Stimulated activated CD8-positive, alpha-beta memory T cell treated with anti-CD3 and anti-CD28 coated beads, Interleukin-15, amount 100 ng/mL, for 48 hours (primary cell): ENCODE measurements around the gene PIGV.

Experiments used
- DNase-seq, 2 donors: peaks; one replicate each; pipeline ENCODE4 v3.0.0-alpha.2; 2020; ENCODE audit warnings: low read depth in 2 of 2

The PIGV gene

DNA sequence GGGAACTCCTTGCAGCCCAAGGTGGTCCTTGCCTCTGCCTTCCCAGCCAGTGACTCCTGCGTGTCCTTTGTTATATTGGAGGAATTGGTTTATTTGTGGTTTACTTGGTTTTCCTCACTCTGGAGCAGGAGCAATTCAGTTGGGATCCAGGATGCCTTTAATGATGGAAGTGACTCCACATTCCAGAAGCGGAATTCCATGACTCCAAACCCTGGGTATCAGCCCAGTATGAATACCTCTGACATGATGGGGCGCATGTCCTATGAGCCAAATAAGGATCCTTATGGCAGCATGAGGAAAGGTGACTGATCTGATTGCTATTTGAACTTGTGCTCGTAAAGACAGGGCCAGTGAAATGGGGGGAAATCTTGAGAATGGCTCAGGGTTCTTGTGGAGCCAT, 15.1 kb upstream of the PIGV start:
- no peak for DNase-seq

- DNase-seq = no peak
These were observed 13.3 kb upstream of the PIGV start for GRCh38 chr1:26774462-26774861.

DNA sequence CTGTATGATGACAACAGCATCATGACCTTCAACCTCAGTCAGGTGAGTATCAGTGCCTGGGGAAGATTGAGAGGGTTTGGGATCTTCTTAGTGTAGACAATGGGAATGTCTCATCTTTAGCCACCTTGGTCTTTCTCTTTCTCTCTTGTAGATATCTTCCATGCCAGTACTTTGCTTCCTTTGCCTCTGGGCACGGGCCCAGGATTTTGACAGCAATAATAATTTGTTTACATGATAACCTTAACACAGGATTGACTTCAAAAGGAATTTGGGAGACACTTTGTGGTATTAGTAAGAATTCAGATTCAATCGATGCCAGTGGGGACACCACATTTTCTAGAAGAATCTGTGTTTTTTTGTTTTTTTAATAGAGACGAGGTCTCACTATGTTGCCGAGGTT, 12.1 kb upstream of the PIGV start:
- no peak for DNase-seq

- DNase-seq = no peak
These were observed 8.6 kb upstream of the PIGV start for GRCh38 chr1:26779098-26779668.

GRCh38 chr1:26780344-26780957, 7.3 kb upstream of the PIGV start:
- no peak for DNase-seq

DNA sequence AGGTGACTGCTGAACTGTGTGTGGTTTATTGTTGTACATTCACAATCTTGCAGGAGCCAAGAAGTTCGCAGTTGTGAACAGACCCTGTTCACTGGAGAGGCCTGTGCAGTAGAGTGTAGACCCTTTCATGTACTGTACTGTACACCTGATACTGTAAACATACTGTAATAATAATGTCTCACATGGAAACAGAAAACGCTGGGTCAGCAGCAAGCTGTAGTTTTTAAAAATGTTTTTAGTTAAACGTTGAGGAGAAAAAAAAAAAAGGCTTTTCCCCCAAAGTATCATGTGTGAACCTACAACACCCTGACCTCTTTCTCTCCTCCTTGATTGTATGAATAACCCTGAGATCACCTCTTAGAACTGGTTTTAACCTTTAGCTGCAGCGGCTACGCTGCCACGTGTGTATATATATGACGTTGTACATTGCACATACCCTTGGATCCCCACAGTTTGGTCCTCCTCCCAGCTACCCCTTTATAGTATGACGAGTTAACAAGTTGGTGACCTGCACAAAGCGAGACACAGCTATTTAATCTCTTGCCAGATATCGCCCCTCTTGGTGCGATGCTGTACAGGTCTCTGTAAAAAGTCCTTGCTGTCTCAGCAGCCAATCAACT, 6.4 kb upstream of the PIGV start:
- DNase-seq = no peak

DNA sequence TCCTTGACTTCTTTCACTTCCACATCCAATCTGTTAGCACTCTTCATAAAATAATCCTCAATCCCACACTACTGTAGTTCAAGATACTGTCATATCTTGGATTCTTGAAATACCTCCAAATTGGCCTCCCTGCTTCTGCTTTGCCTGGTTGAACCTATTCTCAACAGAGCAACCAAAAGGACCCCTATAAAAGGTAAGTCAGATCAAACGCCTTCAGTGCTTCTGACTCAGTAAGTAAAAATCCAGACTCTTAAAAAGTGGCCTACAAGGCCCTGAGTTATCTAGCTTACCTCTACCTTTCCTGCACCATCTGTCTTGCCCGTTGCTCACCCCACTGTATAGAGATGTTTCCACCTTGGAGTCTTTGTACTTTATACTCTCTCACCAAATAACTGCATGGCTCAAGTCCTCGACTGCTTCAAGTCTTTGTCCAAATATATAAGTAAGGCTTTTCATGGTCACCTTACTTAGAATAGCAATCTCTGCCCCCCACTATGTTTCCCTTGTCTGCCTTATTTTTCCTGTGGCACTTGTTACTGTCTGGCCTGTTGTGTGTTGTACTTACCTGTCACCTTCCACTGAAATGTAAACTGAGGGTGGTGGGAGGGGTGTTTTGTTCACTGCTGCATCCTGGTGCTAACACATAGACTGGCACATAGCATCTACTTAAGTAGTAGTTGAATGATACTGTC, 5.1 kb upstream of the PIGV start:
- DNase-seq = no peak

GRCh38 chr1:26783646-26784022, 4.1 kb upstream of the PIGV start:
- DNase-seq = no peak

- no peak for DNase-seq
These were observed 3.5 kb upstream of the PIGV start for GRCh38 chr1:26784023-26784871.

- no peak for DNase-seq
These were observed 2.9 kb upstream of the PIGV start for GRCh38 chr1:26784886-26785285.

GRCh38 chr1:26785611-26786436, 1.9 kb upstream of the PIGV start:
- DNase-seq = no peak

DNA sequence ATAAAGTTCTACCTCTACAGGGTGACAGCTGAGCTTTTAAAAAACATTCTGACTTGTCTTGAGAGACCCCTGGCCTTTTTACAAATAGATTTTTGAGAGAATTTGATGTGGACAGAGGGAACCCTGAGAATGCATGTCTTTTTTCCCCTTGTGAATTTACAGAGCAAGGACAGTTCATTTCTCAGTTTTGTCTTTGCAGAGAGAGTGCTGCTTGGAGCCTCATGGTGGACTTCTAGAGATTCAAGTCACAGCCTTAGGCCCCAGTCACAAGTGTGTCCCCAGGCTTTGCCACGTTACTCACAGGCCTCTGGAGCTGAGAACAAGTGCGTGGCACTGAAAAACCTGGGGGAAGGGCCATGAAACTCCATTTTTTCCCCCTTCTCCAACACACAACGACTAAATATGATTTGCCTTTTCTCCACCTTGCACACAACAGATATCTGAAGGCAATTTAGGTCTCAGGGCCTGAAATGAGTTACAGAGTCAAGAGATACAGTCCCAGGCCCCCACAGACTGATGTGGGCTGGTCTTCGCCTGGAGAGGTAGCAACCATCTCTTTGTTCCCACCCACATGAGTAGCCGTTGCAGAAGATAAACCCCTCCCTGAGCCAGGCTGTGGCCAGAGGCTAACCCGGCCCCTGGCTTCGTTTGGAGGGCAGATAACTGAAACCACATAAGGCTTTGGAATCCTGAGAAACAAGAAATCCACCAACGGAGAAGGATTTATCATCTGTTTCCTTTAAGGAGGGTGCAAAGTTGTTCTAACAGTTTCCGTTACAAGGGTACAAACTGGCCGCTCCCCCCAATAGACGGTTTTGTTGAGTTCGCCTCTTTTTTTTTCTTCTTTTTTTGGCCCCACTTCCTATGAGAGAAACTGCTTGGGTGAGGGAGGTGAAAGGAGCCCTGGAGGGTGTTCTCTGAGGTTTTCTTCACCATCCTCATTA, 1.0 kb upstream of the PIGV start:
- no peak for DNase-seq

DNA sequence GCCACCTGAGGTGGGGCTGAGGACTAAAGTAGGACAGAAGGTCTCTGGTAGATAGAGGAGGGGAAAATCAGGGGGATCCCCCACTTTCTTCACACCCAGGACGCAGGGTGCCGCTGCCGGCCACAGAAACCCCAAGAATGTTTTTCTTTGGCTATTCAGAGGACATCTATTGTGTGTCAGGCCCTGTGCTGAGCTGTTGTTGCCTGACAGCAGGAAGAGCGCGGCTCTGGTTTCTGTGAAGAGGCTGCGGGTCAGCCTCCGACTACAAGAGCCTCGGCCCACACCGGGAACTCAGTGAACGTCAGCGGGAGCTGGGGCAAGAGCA, 407 bp upstream of the PIGV start:
- peak; percentile 74 to 80 for DNase-seq

- no peak for DNase-seq
These were observed 700 bp downstream of the PIGV start for GRCh38 chr1:26788515-26788785.

DNA sequence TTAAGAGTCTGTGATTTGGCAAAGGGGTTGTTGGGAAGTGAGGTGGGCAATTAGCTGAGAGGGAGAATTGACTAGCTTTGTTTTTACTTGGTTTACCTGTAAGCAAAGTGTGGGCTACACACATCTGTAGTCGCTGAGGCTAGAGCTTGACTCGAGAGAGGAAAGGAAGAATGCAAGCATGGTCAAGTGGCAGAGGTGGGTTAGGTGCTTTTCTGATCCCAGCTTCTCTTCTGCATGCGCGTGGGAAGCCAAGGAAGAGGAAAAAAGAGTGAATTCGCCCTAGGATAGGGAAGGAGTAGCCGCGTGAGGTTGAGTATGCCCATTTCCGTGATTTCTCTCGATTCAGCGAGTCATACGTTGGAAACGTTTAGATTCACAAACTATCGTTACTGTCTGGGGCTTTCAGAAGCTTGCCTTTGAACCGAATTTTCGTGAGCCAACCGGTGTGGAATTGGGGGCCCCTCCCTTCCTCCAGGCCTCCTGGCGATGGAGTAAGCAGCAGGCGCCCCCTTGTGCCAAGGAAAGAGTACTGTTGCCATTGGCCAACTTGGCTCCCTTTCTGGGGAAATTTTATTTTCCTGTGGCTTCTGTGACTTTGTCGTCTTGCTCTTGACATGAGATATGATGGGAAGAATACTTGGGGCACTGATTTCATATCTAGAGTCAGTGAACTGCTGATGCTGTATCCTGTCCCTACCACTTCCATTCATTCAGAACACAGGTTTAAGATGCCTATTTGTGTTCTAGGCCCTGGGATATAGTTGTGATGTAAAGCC, 1.3 kb downstream of the PIGV start:
- DNase-seq = peak; percentile 80 to 82

DNA sequence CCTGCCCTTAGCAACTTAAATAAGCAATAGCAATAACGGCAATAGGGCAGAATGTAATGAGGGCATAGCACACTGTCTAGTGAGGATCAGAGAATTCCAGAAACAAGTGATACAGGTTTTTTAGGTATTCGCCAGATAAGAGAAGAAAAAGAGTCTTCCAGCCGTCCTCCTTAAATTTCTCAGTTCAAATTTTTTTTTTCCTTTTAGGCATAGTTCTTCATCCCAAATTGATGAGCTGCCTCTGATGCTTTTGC, 1.8 kb downstream of the PIGV start:
- no peak for DNase-seq

GRCh38 chr1:26789931-26790330, 2.2 kb downstream of the PIGV start:
- no peak for DNase-seq

DNA sequence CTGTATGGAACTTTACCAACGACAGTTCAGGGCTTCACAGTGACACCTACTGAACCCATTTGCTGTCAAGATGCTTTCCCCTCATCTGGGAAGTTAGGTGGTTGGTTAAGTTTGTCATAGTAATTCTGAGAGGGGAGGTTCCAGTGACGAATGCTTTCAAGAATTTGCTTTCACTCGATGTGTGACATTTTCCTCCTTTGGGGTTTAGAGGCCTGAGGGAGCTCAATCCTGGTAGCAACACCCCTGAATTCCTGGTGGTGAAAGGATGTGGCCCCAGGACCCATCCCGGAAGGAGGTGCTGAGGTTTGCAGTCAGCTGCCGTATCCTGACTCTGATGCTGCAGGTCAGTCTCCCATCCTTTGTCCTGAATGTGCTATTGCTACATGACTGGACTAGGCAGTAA, 2.8 kb downstream of the PIGV start:
- DNase-seq = no peak

DNA sequence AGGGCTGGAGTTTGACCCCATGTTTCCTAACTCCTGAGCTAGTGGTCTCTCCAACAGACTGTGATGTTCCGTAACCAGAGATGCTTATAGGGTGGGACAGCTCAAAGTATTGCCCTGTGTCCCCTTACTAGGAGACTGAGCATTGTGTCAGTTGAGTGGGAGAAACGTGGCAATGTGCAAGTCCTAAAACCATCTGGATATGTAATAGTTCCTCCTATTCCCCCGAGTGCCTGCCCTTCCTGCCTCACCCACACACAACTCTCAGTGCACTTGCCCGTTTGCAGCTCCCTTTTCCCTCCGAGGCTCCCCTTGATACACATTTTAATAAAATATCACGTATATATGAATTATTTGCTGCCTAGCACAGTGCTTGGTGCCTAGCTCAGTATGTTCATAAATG, 3.4 kb downstream of the PIGV start:
- DNase-seq = no peak

- no peak for DNase-seq
These were observed 3.9 kb downstream of the PIGV start for GRCh38 chr1:26791626-26792025.
